ENCODE results near the gene ROR1. TPM values are rescaled to one million over a fixed set of nuclear protein-coding genes. Genes with fewer than 3 reads are reported as not detected.
A peak's percentile ranks its signal among the peaks of the same experiment; 100 is the strongest.

The ROR1 gene
- total RNA-seq, 1 experiment from 2014 or later, result 37.2 TPM

DNA sequence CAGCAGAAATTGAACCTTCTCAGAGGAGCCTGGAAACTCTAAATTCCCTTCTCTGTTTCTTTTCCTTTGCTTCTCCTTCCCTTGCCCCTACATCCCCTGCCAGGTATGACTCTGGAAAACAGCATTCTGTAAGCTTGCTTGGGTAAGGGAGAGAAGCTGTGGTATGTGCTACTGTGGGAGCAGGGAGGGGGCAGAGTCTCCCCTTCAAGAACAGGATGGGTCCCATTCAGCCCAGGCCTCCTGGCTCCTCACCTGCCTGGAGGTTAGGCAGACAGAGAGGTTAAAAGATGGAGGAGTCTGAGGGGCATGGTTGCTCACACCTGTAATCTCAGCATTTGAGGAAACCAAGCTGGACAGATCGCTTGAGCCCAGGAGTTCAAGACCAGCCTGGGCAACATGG is 389.0 kb downstream of the ROR1 start:
- POLR2A ChIA-PET, result no interaction called here
- H3K4me1 Mint-ChIP-seq (ENCODE audit: low read depth, unreplicated experiment), result peaks cover 7% of the 10 kb centered on the region

DNA sequence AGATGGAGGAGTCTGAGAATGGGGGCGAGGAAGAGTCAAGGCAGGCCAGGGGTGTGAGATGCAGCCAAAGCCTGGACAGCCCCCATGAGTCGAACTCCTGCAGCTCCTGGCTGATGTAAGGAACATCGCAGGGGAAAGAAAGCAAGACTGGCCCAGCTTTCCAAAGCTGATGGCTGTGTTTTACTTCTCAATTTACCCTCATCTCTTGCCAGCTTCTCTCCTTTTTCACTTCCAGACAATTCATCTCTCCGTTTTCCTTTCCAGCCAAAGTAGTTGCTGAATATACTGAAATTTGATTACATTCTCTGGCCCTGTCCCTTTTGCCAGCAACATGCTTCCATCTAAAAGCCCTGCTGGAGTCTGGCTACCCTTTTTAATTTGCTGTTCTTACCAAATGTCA is 389.6 kb downstream of the ROR1 start:
- CTCF ChIA-PET, result interaction anchor here (1.1 to 1.6 kb wide), 3 partner anchors 390 to 489 kb away, joined by 4 to 7 read pairs (median 7); partner anchors contain the start of gene ROR1
- Histone ChIP-seq H3K9me3 (no peaks in the 10 kb centered on the region), H3K4me1 (no peaks in the 10 kb centered on the region), H3K36me3 (ENCODE audit: control insufficient read depth, insufficient read depth, low read length) (no peaks in the 10 kb centered on the region), H3K4me3 (ENCODE audit: low read depth, low read length) (no peak overlapping the region), H3K27me3 (replicated peaks; ENCODE audit: control insufficient read depth, insufficient read depth, low read length) (no peaks in the 10 kb centered on the region)
- no peak overlapping the region for H3K27ac Mint-ChIP-seq (ENCODE audit: unreplicated experiment)
- no peak for DNase-seq
- BruUV-seq (replicated peaks), result no TSS peak
- H3K9me3 Mint-ChIP-seq (ENCODE audit: unreplicated experiment), result no peaks in the 10 kb centered on the region
- TF ChIP-seq, protein P1, sequence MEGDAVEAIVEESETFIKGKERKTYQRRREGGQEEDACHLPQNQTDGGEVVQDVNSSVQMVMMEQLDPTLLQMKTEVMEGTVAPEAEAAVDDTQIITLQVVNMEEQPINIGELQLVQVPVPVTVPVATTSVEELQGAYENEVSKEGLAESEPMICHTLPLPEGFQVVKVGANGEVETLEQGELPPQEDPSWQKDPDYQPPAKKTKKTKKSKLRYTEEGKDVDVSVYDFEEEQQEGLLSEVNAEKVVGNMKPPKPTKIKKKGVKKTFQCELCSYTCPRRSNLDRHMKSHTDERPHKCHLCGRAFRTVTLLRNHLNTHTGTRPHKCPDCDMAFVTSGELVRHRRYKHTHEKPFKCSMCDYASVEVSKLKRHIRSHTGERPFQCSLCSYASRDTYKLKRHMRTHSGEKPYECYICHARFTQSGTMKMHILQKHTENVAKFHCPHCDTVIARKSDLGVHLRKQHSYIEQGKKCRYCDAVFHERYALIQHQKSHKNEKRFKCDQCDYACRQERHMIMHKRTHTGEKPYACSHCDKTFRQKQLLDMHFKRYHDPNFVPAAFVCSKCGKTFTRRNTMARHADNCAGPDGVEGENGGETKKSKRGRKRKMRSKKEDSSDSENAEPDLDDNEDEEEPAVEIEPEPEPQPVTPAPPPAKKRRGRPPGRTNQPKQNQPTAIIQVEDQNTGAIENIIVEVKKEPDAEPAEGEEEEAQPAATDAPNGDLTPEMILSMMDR (IDR thresholded peaks at IDR 0.05; ENCODE audit: insufficient read depth in 1 of 2, low read depth in 1 of 2, low read length in 1 of 2, severe bottlenecking in 1 of 2, unreplicated experiment in 1 of 2), result no peak
- H3K27me3 Mint-ChIP-seq (ENCODE audit: insufficient read depth, unreplicated experiment), result no peaks in the 10 kb centered on the region
- intact Hi-C loops (cut with micrococcal nuclease; ENCODE audit: unreplicated experiment), result loop anchor here (5.0 kb wide), 1 partner anchor 79 kb away; no protein-coding TSS in a partner anchor
- H3K4me3 Mint-ChIP-seq (ENCODE audit: unreplicated experiment), result no peak overlapping the region
- H3K4me1 Mint-ChIP-seq (ENCODE audit: low read depth, unreplicated experiment), result peaks cover 7% of the 10 kb centered on the region
- POLR2A ChIA-PET, result no interaction called here
- H3K36me3 Mint-ChIP-seq (ENCODE audit: insufficient read depth, unreplicated experiment), result peaks cover 26% of the 10 kb centered on the region

More for the DNA sequence above, 389.0 kb downstream of the ROR1 start:
- Histone ChIP-seq H3K9me3 (no peaks in the 10 kb centered on the region), H3K36me3 (ENCODE audit: control insufficient read depth, insufficient read depth, low read length) (no peaks in the 10 kb centered on the region), H3K4me3 (ENCODE audit: low read depth, low read length) (no peak overlapping the region), H3K27me3 (replicated peaks; ENCODE audit: control insufficient read depth, insufficient read depth, low read length) (no peaks in the 10 kb centered on the region), H3K4me1 (no peaks in the 10 kb centered on the region)
- H3K27me3 Mint-ChIP-seq (ENCODE audit: insufficient read depth, unreplicated experiment), result no peaks in the 10 kb centered on the region
- no peak overlapping the region for H3K4me3 Mint-ChIP-seq (ENCODE audit: unreplicated experiment)
- H3K36me3 Mint-ChIP-seq (ENCODE audit: insufficient read depth, unreplicated experiment), result peaks cover 25% of the 10 kb centered on the region
- intact Hi-C loops (cut with micrococcal nuclease; ENCODE audit: unreplicated experiment), result loop anchor here (5.0 kb wide), 1 partner anchor 79 kb away; no protein-coding TSS in a partner anchor
- no peak for DNase-seq
- CTCF ChIA-PET, result interaction anchor here (1.6 kb wide), 1 partner anchor 389 kb away, joined by 7 read pairs; the partner anchor contains the start of gene ROR1
- no peak overlapping the region for H3K27ac Mint-ChIP-seq (ENCODE audit: unreplicated experiment)
- no peaks in the 10 kb centered on the region for H3K9me3 Mint-ChIP-seq (ENCODE audit: unreplicated experiment)
- BruUV-seq (replicated peaks), result no TSS peak
- TF ChIP-seq, protein P1 (IDR thresholded peaks at IDR 0.05; ENCODE audit: insufficient read depth in 1 of 2, low read depth in 1 of 2, low read length in 1 of 2, severe bottlenecking in 1 of 2, unreplicated experiment in 1 of 2), result no peak

DNA sequence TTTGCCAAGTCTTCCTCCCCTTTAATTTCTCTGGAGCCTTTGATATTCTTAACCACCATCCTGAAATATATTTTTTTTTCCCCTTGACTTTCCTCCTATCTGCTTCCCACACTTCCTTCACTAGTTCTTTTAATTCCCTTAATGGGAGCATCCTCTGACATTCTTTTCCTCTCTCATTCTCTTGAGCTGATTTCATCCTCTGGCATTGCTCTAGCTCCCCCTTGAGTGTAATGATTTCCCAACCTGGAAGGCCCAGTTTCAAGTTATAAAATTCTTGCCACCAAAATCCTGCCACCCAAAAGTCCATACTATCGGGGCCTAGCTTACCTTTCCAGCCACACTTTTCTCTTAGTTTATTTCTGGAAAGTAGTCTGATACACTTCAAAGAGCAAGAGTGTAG is 390.2 kb downstream of the ROR1 start:
- DNase-seq, result no peak
- Histone ChIP-seq H3K27me3 (replicated peaks; ENCODE audit: control insufficient read depth, insufficient read depth, low read length) (no peaks in the 10 kb centered on the region), H3K9me3 (no peaks in the 10 kb centered on the region), H3K4me1 (no peaks in the 10 kb centered on the region), H3K4me3 (ENCODE audit: low read depth, low read length) (no peak overlapping the region), H3K36me3 (ENCODE audit: control insufficient read depth, insufficient read depth, low read length) (no peaks in the 10 kb centered on the region)
- TF ChIP-seq, protein P1 (IDR thresholded peaks at IDR 0.05; ENCODE audit: insufficient read depth in 1 of 2, low read depth in 1 of 2, low read length in 1 of 2, severe bottlenecking in 1 of 2, unreplicated experiment in 1 of 2), result peak in 1 of 2 experiments; percentile 27
- H3K9me3 Mint-ChIP-seq (ENCODE audit: unreplicated experiment), result no peaks in the 10 kb centered on the region
- intact Hi-C loops (cut with micrococcal nuclease; ENCODE audit: unreplicated experiment), result loop anchor here (1.0 to 5.0 kb wide), 2 partner anchors 78 to 490 kb away; no protein-coding TSS in a partner anchor
- no peaks in the 10 kb centered on the region for H3K27me3 Mint-ChIP-seq (ENCODE audit: insufficient read depth, unreplicated experiment)
- ChIA-PET POLR2A (no interaction called here), CTCF (interaction anchor here (0.7 to 1.6 kb wide), 4 partner anchors 390 to 553 kb away, joined by 3 to 7 read pairs (median 6); partner anchors contain the start of gene ROR1)
- H3K4me3 Mint-ChIP-seq (ENCODE audit: unreplicated experiment), result no peak overlapping the region
- H3K36me3 Mint-ChIP-seq (ENCODE audit: insufficient read depth, unreplicated experiment), result peaks cover 28% of the 10 kb centered on the region
- no peak overlapping the region for H3K27ac Mint-ChIP-seq (ENCODE audit: unreplicated experiment)
- H3K4me1 Mint-ChIP-seq (ENCODE audit: low read depth, unreplicated experiment), result peaks cover 7% of the 10 kb centered on the region
- BruUV-seq (replicated peaks), result no TSS peak

Measured in Caco-2 (cell line).